HG03039 (cell line): ENCODE results near the gene TAF12.
A peak's percentile ranks its signal among the peaks of the same experiment; 100 is the strongest.
"Not testable (repeated sequence)": the region's sequence is repeated elsewhere in the genome, so short reads cannot be mapped to it uniquely, and the experiment has no call there.

Experiments used
- ATAC-seq: cut with Tn5 transposase; IDR thresholded peaks from one replicate; pipeline ENCODE4 v1.9.1; 2021; ENCODE audit warnings: mild to moderate bottlenecking, moderate library complexity; ENCODE audit not compliant: unreplicated experiment

The TAF12 gene

GRCh38 chr1:28645406-28645805, 2.5 kb upstream of the TAF12 start:
- ATAC-seq: not testable (repeated sequence)

- no peak for ATAC-seq
Measured at GRCh38 chr1:28644494-28644893, 1.6 kb upstream of the TAF12 start.

GRCh38 chr1:28642056-28642846, 616 bp downstream of the TAF12 start:
- peak; percentile 21 for ATAC-seq

GRCh38 chr1:28640766-28641165, 2.1 kb downstream of the TAF12 start:
- ATAC-seq: no peak

- ATAC-seq: no peak
Measured at GRCh38 chr1:28632560-28632959, 10.3 kb downstream of the TAF12 start.

GRCh38 chr1:28631713-28632112, 11.2 kb downstream of the TAF12 start:
- ATAC-seq: no peak

GRCh38 chr1:28613175-28613574, 29.7 kb downstream of the TAF12 start:
- ATAC-seq: no peak

- ATAC-seq: no peak
Measured at GRCh38 chr1:28606771-28607170, 36.1 kb downstream of the TAF12 start.

GRCh38 chr1:28604962-28605361, 37.9 kb downstream of the TAF12 start:
- ATAC-seq: no peak

- ATAC-seq: no peak
Measured at GRCh38 chr1:28604411-28604810, 38.5 kb downstream of the TAF12 start.

GRCh38 chr1:28602536-28603439, 40.1 kb downstream of the TAF12 start:
- no peak for ATAC-seq

- no peak for ATAC-seq
Measured at GRCh38 chr1:28601696-28602095, 41.2 kb downstream of the TAF12 start.

- not testable (repeated sequence) for ATAC-seq
Measured at GRCh38 chr1:28596276-28596675, 46.6 kb downstream of the TAF12 start.

GRCh38 chr1:28595412-28596191, 47.3 kb downstream of the TAF12 start:
- ATAC-seq: no peak

- ATAC-seq: not testable (repeated sequence)
Measured at GRCh38 chr1:28594686-28595411, 48.0 kb downstream of the TAF12 start.

- not testable (repeated sequence) for ATAC-seq
Measured at GRCh38 chr1:28593988-28594356, 48.9 kb downstream of the TAF12 start.

- no peak for ATAC-seq
Measured at GRCh38 chr1:28592321-28593071, 50.4 kb downstream of the TAF12 start.

- ATAC-seq: no peak
Measured at GRCh38 chr1:28591708-28592320, 51.1 kb downstream of the TAF12 start, which contains the start of gene RAB42. Gene RAB42 (plus strand): TSS chr1:28592265. CDS start chr1:28592512, 247 bp downstream.
